ENCODE results near the gene PLK3.
"Not testable (repeated sequence)": the region's sequence is repeated elsewhere in the genome, so short reads cannot be mapped to it uniquely, and the experiment has no call there.

The PLK3 gene

GRCh38 chr1:44808938-44809917 is 9.1 kb downstream of the PLK3 start:
- peak; percentile 75 for DNase-seq

GRCh38 chr1:44810101-44810761 is 10.1 kb downstream of the PLK3 start:
- no peak for DNase-seq

GRCh38 chr1:44810762-44811105 is 10.6 kb downstream of the PLK3 start:
- DNase-seq, result not testable (repeated sequence)

DNA sequence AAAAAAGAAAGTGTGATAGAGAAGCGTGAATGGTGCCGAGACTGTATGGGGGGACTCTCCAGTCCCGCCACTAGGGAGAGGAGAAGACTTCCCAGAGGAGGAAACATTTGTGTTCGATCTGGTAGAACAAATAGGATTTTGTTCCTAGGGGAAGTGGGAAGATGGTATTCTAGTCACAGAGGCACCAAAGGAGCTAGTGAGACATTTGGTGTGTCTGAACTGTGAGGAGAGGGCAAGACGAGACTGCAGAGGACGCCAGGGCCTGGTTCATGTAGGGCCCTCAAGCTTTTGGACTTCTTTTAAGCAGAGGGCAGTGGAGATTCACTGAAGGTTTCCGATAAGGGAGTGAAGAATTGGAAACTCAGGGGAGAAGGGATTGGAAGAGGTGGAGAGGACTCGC is 11.1 kb downstream of the PLK3 start:
- DNase-seq, result no peak

- no peak for DNase-seq
Measured at GRCh38 chr1:44812822-44813543, 12.8 kb downstream of the PLK3 start.

GRCh38 chr1:44815926-44816325 is 15.7 kb downstream of the PLK3 start:
- DNase-seq, result not testable (repeated sequence)

DNA sequence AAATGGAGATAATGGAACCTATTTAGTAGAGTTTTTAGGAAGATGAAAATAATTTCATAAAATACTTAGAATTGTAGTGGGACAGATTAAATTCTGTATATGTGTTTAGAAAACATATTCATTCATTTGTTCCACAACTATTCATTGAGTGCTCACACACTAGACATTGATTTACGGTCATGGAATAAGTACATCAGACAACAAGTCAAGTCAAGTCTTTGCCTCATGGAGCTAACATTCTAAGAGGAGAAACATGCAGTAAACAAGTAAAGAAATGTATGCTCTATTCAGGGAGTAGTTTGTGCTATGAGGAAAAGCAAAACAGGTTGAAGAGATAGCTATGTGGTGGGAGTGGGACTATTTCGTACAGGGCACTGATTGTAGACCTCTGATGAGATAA is 17.1 kb downstream of the PLK3 start:
- DNase-seq, result no peak

GRCh38 chr1:44817771-44818495 is 17.8 kb downstream of the PLK3 start:
- DNase-seq, result no peak

DNA sequence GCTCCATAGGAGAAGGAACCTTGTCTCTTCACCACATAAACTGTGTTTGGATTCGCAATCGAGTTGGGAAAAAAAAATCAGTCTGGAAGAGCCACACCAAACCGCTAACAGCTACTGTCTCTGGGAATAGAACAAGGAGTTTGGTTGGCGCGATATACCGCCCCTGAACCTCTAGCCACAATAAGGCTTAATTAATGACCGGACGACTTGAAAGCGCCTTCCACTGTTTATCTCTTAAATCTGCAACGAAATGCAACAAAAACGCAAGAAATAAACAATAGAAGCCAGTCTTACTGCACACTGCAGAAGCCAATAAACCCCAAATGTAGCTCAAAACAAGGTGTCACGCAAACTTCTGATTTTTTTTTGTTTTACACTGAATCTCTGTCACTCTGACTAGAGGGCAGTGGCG is 19.0 kb downstream of the PLK3 start:
- DNase-seq, result no peak

DNA sequence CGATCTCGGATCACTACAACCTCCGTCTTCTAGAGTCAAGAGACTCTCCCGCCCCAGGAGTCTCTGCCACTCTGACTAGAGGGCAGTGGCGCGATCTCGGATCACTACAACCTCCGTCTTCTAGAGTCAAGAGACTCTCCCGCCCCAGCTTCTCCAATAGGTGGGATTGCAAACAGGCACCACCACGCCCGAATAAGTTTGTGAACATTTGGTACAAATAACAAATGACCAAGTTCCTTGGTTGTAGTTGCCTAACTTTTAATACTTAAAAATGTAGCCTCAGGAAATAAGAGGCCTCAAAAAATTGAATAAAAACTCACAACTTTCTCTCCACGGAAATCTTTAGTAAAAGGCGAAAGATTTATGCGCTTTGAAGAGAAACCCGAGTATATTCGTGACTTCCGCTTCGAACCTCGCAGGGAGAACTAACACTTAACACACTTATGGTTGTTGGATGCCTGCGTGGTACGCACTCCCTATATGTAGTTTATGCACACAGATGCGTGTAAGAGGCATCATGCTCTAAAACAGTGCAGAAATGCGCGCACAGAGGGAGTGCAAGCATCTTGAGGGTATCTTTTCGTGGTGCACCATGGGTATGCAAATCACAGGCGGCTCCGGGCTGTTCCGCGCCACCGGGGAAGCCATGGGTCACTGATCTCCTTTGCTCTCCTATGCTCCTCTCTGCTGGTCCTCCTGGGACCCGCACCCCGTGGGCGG is 19.6 kb downstream of the PLK3 start:
- peak; percentile 97 for DNase-seq

- DNase-seq, result no peak
Measured at GRCh38 chr1:44820328-44821239, 20.4 kb downstream of the PLK3 start.

- no peak for DNase-seq
Measured at GRCh38 chr1:44821240-44821715, 21.1 kb downstream of the PLK3 start.

DNA sequence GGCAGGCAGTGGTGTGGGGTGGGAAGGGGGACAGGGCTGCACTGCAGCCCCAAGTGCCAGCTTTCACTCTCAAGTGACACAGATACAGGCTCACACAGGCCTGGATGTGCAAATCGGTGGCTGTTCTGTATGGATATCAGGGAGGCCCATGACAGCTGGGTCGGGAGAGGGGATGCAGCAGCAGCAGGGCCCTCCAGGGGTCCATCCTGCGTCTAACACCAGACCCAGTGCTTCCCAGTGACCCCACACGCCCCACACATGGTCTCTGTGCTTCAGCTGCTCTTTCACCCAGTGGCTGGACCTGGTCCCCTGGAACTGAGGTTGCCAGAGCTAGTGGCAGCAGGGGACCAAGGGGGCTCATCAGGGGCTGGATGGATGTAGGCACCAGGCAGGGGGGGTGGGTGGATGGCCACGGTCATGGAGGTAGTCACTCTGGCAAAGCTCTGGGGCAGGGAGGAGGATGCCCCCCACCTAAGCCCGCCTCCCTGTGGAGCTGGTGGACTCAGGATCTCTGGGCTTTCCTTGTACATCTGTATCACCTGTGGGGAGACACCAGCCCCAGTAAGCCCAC is 22.0 kb downstream of the PLK3 start:
- DNase-seq, result no peak

DNA sequence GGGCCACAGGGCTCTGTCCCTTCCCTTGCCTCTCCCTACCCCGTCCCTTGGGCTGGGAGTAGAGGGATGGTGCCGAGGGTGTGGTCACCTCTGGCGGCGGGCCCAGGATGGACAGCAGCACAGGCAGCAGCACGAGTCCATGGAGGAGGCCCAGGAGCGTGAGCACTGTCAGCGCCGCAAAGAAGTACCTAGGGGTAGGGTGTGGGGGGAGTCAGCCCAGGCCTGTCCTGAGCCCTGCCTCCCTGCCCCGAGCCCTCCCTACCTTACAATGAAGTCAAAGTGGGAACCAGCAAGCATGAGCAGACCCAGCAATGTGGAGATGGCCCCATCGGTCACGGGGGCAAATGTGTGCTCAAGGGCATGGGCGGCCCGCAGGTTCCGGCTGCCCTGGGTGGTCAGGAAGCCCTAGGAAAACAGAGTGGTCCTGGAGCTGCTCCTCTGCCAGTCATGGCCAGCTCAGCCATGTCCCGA is 22.8 kb downstream of the PLK3 start:
- DNase-seq, result no peak

- not testable (repeated sequence) for DNase-seq
Measured at GRCh38 chr1:44824392-44824791, 24.2 kb downstream of the PLK3 start.

GRCh38 chr1:44826375-44827196 is 26.4 kb downstream of the PLK3 start:
- DNase-seq, result no peak

GRCh38 chr1:44827197-44828002 is 27.2 kb downstream of the PLK3 start:
- DNase-seq, result no peak

DNA sequence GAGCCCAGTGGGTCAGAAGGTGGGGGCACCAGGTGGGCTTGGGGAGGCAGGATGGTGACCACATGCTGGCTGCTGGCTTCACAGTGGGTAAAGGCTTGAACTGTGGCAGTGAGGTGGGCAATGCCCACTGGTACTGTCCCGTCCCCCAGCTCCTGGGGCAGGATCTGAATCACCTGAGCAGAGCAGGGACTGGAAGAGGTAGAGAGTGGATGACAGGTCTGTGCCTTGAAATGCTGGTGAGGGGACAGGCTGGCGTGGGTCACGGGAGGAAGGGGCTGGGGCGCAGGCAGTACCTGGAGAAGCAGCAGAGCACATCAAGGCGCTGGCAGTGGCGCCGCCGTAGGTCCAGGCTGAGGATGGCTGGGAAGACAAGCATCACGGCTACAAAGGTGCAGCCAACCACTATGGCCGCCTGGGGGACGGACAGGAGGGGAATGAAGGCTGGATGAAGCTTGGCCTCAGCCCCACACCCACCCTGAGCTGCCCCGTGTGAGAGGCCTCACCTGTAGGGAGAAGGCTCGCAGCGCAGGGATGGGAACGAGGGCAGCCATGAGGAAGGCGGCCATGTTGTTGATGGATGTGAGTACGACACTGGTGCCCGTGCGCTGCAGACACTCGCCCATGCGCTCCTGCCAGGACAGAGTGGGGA is 27.9 kb downstream of the PLK3 start:
- no peak for DNase-seq
